ENCODE results near the gene MRPS2.
"Not testable (repeated sequence)": the region's sequence is repeated elsewhere in the genome, so short reads cannot be mapped to it uniquely, and the experiment has no call there.

DNA sequence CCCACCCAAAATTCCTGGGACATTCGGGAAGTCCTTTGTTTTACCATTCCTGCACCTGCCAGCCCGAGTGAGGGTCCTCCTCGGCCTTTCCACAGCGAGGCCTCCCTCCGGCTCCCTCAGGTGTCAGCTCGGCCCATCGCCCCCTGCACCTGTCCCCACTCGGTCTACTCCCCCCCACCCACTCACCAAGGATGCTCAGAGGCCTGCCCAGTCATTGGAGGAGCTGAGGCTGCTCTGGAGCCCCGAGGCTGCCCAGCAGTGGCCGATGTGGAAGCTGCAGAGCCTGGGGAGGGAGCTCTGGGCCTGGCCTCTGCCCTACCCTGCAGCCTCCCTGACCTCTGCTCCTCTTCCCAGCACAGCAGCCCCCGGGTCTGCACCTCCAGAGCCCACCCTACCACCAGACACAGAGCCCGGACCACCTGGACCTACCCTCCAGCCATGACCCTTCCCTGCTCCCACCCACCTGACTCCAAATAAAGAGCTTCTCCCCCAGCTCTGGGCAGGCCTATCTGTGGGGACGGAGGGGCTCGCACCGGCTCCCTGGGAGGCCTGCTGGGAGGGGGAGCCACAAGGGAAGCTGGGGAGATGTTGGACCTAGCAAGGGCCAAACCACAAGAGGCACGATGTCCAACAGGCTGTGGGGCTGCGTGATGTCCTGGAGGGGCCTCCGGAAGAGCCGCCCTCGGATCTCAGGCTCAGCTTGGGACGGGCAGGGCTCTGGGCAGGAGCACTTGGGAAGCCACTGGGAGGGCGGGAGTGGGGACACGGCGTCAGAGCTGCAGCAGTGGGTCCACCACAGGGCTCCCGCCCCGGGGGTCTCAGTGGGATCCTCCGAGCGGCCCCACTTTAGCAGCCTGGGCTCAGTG lies 49.2 kb downstream of the MRPS2 start:
- not testable (repeated sequence) for TF ChIP-seq CTCF (IDR thresholded peaks at IDR 0.05; ENCODE audit: poor library complexity, severe bottlenecking); EZH2 (IDR thresholded peaks at IDR 0.05; ENCODE audit: borderline replicate concordance, insufficient read depth, low read length, poor library complexity, severe bottlenecking); TAF1 (IDR thresholded peaks at IDR 0.05; ENCODE audit: low read depth)

All from neural cell (in vitro differentiated cells).